Large intestine (tissue), 3 donors: Measurements from ENCODE around the gene NHLRC3. TPM values are rescaled to one million over a fixed set of nuclear protein-coding genes. Genes with fewer than 3 reads are reported as not detected.

Source experiments
- DNase-seq, 2 donors: peaks; one replicate each; pipeline versions ENCODE4 v3.0.0 to v3.0.0-alpha.2; 2013
- H3K27ac ChIP-seq: one replicate; pipeline ENCODE4 v1.5.1; 2013; ENCODE audit warnings: low read length
- H3K27me3 ChIP-seq: 2 replicates; pipeline ENCODE4 v1.6.1; 2013; ENCODE audit warnings: low read length; ENCODE audit not compliant: control insufficient read depth, insufficient read depth
- H3K36me3 ChIP-seq: 2 replicates; pipeline ENCODE4 v1.6.1; 2013; ENCODE audit warnings: low read length; ENCODE audit not compliant: control insufficient read depth, insufficient read depth
- H3K4me1 ChIP-seq: one replicate; pipeline ENCODE4 v1.6.1; 2013; ENCODE audit warnings: low read length; ENCODE audit not compliant: control insufficient read depth, insufficient read depth
- H3K4me3 ChIP-seq: one replicate; pipeline ENCODE4 v1.5.1; 2013; ENCODE audit warnings: low read length
- H3K9me3 ChIP-seq: one replicate; pipeline ENCODE4 v1.6.1; 2013; ENCODE audit warnings: mild to moderate bottlenecking, low read depth, low read length, moderate library complexity; ENCODE audit not compliant: control insufficient read depth
- WGBS: methylation state at CpG from one replicate; pipeline ENCODE4 v1.1.5; 2013; ENCODE audit warnings: low lambda C conversion rate; ENCODE audit not compliant: insufficient coverage; 5-methylcytosine and 5-hydroxymethylcytosine counted together
- polyA plus RNA-seq: library from polyadenylated mRNA; unstranded; fragments of 120-200 nt; gene quantifications from one replicate; pipeline ENCODE4 v1.2.1, GENCODE V29; 2013

The NHLRC3 gene
- polyA plus RNA-seq, 1 donor: 80.7 TPM

GRCh38 chr13:39020853-39021462 lies 17.3 kb upstream of the NHLRC3 start:
- H3K9me3 ChIP-seq: no peaks in the 10 kb centered on the region
- H3K4me1 ChIP-seq: peaks cover 20% of the 10 kb centered on the region
- H3K36me3 ChIP-seq: peaks cover 31% of the 10 kb centered on the region
- no peak overlapping the region for H3K4me3 ChIP-seq
- no peak for DNase-seq
- no peaks in the 10 kb centered on the region for H3K27me3 ChIP-seq
- H3K27ac ChIP-seq: no peak overlapping the region
- no CpG with 5 or more reads among the region's 4 CpGs for WGBS

- Histone ChIP-seq H3K27me3 (no peaks in the 10 kb centered on the region), H3K9me3 (no peaks in the 10 kb centered on the region), H3K36me3 (peaks cover 30% of the 10 kb centered on the region), H3K27ac (peak overlapping the region; percentile 63), H3K4me1 (peaks cover 22% of the 10 kb centered on the region), H3K4me3 (no peak overlapping the region)
- WGBS: 83% methylated on average over 1 of the region's 2 CpGs
- DNase-seq: no peak
Observed at GRCh38 chr13:39023316-39023715, 14.9 kb upstream of the NHLRC3 start.

- H3K27me3 ChIP-seq: no peaks in the 10 kb centered on the region
- H3K27ac ChIP-seq: peak overlapping the region; percentile 73
- peaks cover 22% of the 10 kb centered on the region for H3K4me1 ChIP-seq
- peak; percentile 84 to 91 for DNase-seq
- H3K9me3 ChIP-seq: no peaks in the 10 kb centered on the region
- H3K36me3 ChIP-seq: peaks cover 30% of the 10 kb centered on the region
- H3K4me3 ChIP-seq: no peak overlapping the region
Observed at GRCh38 chr13:39023761-39024160, 14.5 kb upstream of the NHLRC3 start.

GRCh38 chr13:39025433-39025839 lies 12.8 kb upstream of the NHLRC3 start:
- H3K4me3 ChIP-seq: no peak overlapping the region
- peaks cover 22% of the 10 kb centered on the region for H3K4me1 ChIP-seq
- H3K36me3 ChIP-seq: peaks cover 33% of the 10 kb centered on the region
- no CpG with 5 or more reads among the region's 2 CpGs for WGBS
- H3K9me3 ChIP-seq: no peaks in the 10 kb centered on the region
- peak overlapping the region; percentile 73 for H3K27ac ChIP-seq
- peak in 1 of 2 donors; percentile 64 for DNase-seq
- H3K27me3 ChIP-seq: no peaks in the 10 kb centered on the region

GRCh38 chr13:39032150-39032549 lies 6.1 kb upstream of the NHLRC3 start:
- no peaks in the 10 kb centered on the region for H3K9me3 ChIP-seq
- peaks cover 18% of the 10 kb centered on the region for H3K36me3 ChIP-seq
- no peak for DNase-seq
- H3K27ac ChIP-seq: no peak overlapping the region
- H3K27me3 ChIP-seq: no peaks in the 10 kb centered on the region
- H3K4me1 ChIP-seq: peaks cover 3% of the 10 kb centered on the region
- 100% methylated on average over 1 of the region's 1 CpG for WGBS
- no peak overlapping the region for H3K4me3 ChIP-seq

GRCh38 chr13:39034085-39034484 lies 4.2 kb upstream of the NHLRC3 start:
- H3K36me3 ChIP-seq: peaks cover 10% of the 10 kb centered on the region
- peak in 1 of 2 donors; percentile 7 for DNase-seq
- H3K9me3 ChIP-seq: no peaks in the 10 kb centered on the region
- no peak overlapping the region for H3K4me3 ChIP-seq
- H3K4me1 ChIP-seq: peaks cover 3% of the 10 kb centered on the region
- H3K27ac ChIP-seq: no peak overlapping the region
- WGBS: no CpG with 5 or more reads among the region's 1 CpG
- no peaks in the 10 kb centered on the region for H3K27me3 ChIP-seq

GRCh38 chr13:39035204-39035603 lies 3.1 kb upstream of the NHLRC3 start:
- Histone ChIP-seq H3K27me3 (no peaks in the 10 kb centered on the region), H3K27ac (no peak overlapping the region), H3K4me3 (peak overlapping the region; percentile 93), H3K36me3 (peaks cover 9% of the 10 kb centered on the region), H3K4me1 (peaks cover 5% of the 10 kb centered on the region), H3K9me3 (peaks cover 4% of the 10 kb centered on the region)
- peak in 1 of 2 donors; percentile 6 for DNase-seq
- WGBS: 29% methylated on average over 1 of the region's 2 CpGs

- peak overlapping the region; percentile 90 for H3K27ac ChIP-seq
- no peak for DNase-seq
- peaks cover 3% of the 10 kb centered on the region for H3K36me3 ChIP-seq
- no peaks in the 10 kb centered on the region for H3K27me3 ChIP-seq
- 0% methylated on average over 1 of the region's 2 CpGs for WGBS
- peaks cover 4% of the 10 kb centered on the region for H3K9me3 ChIP-seq
- peaks cover 5% of the 10 kb centered on the region for H3K4me1 ChIP-seq
- peak overlapping the region; percentile 93 for H3K4me3 ChIP-seq
Observed at GRCh38 chr13:39035799-39036198, 2.5 kb upstream of the NHLRC3 start.

- H3K27ac ChIP-seq: peak overlapping the region; percentile 90
- H3K27me3 ChIP-seq: no peaks in the 10 kb centered on the region
- peaks cover 4% of the 10 kb centered on the region for H3K9me3 ChIP-seq
- H3K4me1 ChIP-seq: peaks cover 5% of the 10 kb centered on the region
- peak; percentile 40 to 69 for DNase-seq
- H3K4me3 ChIP-seq: peak overlapping the region; percentile 93
- WGBS: 6% methylated on average over 2 of the region's 9 CpGs
- H3K36me3 ChIP-seq: peaks cover 2% of the 10 kb centered on the region
Observed at GRCh38 chr13:39036212-39036611, 2.0 kb upstream of the NHLRC3 start.

- Histone ChIP-seq H3K4me1 (peaks cover 5% of the 10 kb centered on the region), H3K9me3 (peaks cover 4% of the 10 kb centered on the region), H3K27ac (peak overlapping the region; percentile 90), H3K4me3 (peak overlapping the region; percentile 93), H3K36me3 (peaks cover 2% of the 10 kb centered on the region), H3K27me3 (no peaks in the 10 kb centered on the region)
- WGBS: no CpG with 5 or more reads among the region's 39 CpGs
- DNase-seq: no peak
Observed at GRCh38 chr13:39037410-39037879, 811 bp upstream of the NHLRC3 start.

GRCh38 chr13:39038569-39039030 lies 344 bp downstream of the NHLRC3 start:
- peak; percentile 32 to 66 for DNase-seq
- Histone ChIP-seq H3K27ac (peak overlapping the region; percentile 90), H3K9me3 (peaks cover 4% of the 10 kb centered on the region), H3K4me3 (peak overlapping the region; percentile 93), H3K4me1 (peaks cover 5% of the 10 kb centered on the region), H3K36me3 (peaks cover 2% of the 10 kb centered on the region), H3K27me3 (no peaks in the 10 kb centered on the region)
- 0% methylated on average over 1 of the region's 15 CpGs for WGBS
